K562 (cell line): ENCODE results near the gene KIAA0513. TPM values are rescaled to one million over a fixed set of nuclear protein-coding genes. Genes with fewer than 3 reads are reported as not detected.

Experiments used
- C11orf30 ChIP-seq: fragments of 450-650 bp; IDR thresholded peaks from 2 replicates; pipeline ENCODE4 v1.6.1; 2016; ENCODE audit warnings: low read depth, mild to moderate bottlenecking
- FOXJ3 ChIP-seq: sonication (generic); formaldehyde crosslinking; IDR thresholded peaks from 2 replicates; pipeline ENCODE4 v1.4.0; 2020; ENCODE audit warnings: mild to moderate bottlenecking, missing genetic modification reagents
- GATA2 ChIP-seq: sonication (generic); formaldehyde crosslinking; IDR thresholded peaks from 2 replicates; pipeline ENCODE4 v1.4.0; 2020; ENCODE audit warnings: mild to moderate bottlenecking, missing genetic modification reagents
- GTF2F1 ChIP-seq: IDR thresholded peaks from 2 replicates; pipeline ENCODE4 v1.6.1; 2011; ENCODE audit warnings: low read depth, low read length, improper control_type of control experiment
- HDGF ChIP-seq: fragments of 450-650 bp; IDR thresholded peaks from 2 replicates; pipeline ENCODE4 v1.6.1; 2016
- HMG20A ChIP-seq: fragments of 450-650 bp; formaldehyde crosslinking; conservative IDR thresholded peaks from 2 replicates; pipeline ENCODE4 v1.4.0; 2020; ENCODE audit warnings: mild to moderate bottlenecking, mixed read lengths
- HNRNPLL ChIP-seq: fragments of 200-400 bp; formaldehyde crosslinking; IDR thresholded peaks from 2 replicates; pipeline ENCODE4 v1.6.1; 2017; ENCODE audit warnings: low read length, low read depth, mild to moderate bottlenecking; ENCODE audit not compliant: poor library complexity, severe bottlenecking
- POLR2AphosphoS5 ChIP-seq: IDR thresholded peaks from 2 replicates; pipeline ENCODE4 v1.6.1; 2011; ENCODE audit warnings: mild to moderate bottlenecking, low read depth, low read length, moderate library complexity; ENCODE audit not compliant: control insufficient read depth, insufficient read depth
- ZZZ3 ChIP-seq: fragments of 450-650 bp; IDR thresholded peaks from 2 replicates; pipeline ENCODE4 v1.6.1; 2016; ENCODE audit warnings: antibody characterized with exemption, mild to moderate bottlenecking, moderate library complexity
- polyA plus RNA-seq, 8 experiments: library from polyadenylated mRNA; depleted of rRNA in 4 of 8; stranded (reverse) in 5 of 8; unstranded in 3 of 8; fragments of >200 nt; fragmentation: Nextera tagmentation in 2 of 8; fragmentation: Illumina TruSeq in 1 of 8; extraction: Ambion mirVana in 2 of 8; extraction: Trizol in 1 of 8; gene quantifications; 2 replicates each; pipeline versions ENCODE4 v1.2.1 to v1.2.3, GENCODE V29; 2011 to 2014; ENCODE audit warnings: inconsistent platforms in 1 of 8, missing spikeins in 1 of 8
- total RNA-seq, 7 experiments: library from RNA; depleted of rRNA in 6 of 7; stranded (reverse); fragments of >200 nt in 6 of 7; fragmentation: Illumina TruSeq in 2 of 7; extraction: Trizol in 2 of 7; gene quantifications; 2 replicates each; pipeline versions ENCODE4 v1.2.1 to v1.2.3, GENCODE V29; 2011 to 2021; ENCODE audit warnings: low replicate concordance in 1 of 7
- TF ChIP-seq, protein P1 (sequence below): fragments of 250-450 bp; sonication (Bioruptor Pico); IDR thresholded peaks from 2 replicates; pipeline ENCODE4 v1.5.0; 2020; ENCODE audit warnings: mild to moderate bottlenecking, borderline replicate concordance
- TF ChIP-seq, protein P2 (sequence below): conservative IDR thresholded peaks from 2 replicates; pipeline ENCODE4 v1.6.1; 2011; ENCODE audit warnings: low read depth, mild to moderate bottlenecking, low read length; ENCODE audit not compliant: control insufficient read depth
- TF ChIP-seq, protein P3 (sequence below): fragments of 450-650 bp; IDR thresholded peaks from 2 replicates; pipeline ENCODE4 v1.6.1; 2016; ENCODE audit warnings: mild to moderate bottlenecking, moderate library complexity

KIAA0513 gene
- total and polyA plus RNA-seq, 9 of the 15 experiments (the other 6 are each of a cell fraction or from before 2014, with no cell fraction given) = 0.18 to 13.7 (median 10.2) TPM

DNA sequence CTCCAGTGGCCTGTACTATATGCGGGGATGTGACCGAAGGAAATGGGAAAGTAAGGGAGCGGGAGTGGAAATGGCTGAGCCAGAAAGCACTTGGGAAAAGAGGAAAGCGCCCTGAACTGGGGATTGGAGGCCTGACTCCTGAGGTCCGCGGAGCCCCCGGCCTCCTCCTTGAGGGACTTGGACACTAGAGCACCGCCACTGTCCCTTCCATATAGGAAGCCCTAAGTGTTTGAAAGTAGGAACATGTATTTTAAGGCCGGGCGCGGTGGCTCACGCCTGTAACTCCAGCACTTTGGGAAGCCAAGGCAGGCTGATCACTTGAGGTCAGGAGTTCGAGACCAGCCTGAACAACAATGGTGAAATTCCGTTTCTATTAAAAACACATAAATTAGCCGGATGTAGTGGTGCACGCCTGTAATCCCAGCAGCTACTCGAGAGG, 15.7 kb upstream of the KIAA0513 start (continued):
- TF ChIP-seq, protein P1, sequence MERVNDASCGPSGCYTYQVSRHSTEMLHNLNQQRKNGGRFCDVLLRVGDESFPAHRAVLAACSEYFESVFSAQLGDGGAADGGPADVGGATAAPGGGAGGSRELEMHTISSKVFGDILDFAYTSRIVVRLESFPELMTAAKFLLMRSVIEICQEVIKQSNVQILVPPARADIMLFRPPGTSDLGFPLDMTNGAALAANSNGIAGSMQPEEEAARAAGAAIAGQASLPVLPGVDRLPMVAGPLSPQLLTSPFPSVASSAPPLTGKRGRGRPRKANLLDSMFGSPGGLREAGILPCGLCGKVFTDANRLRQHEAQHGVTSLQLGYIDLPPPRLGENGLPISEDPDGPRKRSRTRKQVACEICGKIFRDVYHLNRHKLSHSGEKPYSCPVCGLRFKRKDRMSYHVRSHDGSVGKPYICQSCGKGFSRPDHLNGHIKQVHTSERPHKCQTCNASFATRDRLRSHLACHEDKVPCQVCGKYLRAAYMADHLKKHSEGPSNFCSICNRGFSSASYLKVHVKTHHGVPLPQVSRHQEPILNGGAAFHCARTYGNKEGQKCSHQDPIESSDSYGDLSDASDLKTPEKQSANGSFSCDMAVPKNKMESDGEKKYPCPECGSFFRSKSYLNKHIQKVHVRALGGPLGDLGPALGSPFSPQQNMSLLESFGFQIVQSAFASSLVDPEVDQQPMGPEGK (CRISPR knock-in tag) = no peak
- TF ChIP-seq GTF2F1 (no peak), C11orf30 (no peak), HNRNPLL (peak; percentile 24), HMG20A (no peak), HDGF (0 out of 2 replicates have a peak, but pooled peaks have one; percentile 50), POLR2AphosphoS5 (no peak), FOXJ3 (CRISPR knock-in tag) (0 out of 2 replicates have a peak, but pooled peaks have one; percentile 26), GATA2 (CRISPR knock-in tag) (no peak), ZZZ3 (no peak)
- TF ChIP-seq, protein P2, sequence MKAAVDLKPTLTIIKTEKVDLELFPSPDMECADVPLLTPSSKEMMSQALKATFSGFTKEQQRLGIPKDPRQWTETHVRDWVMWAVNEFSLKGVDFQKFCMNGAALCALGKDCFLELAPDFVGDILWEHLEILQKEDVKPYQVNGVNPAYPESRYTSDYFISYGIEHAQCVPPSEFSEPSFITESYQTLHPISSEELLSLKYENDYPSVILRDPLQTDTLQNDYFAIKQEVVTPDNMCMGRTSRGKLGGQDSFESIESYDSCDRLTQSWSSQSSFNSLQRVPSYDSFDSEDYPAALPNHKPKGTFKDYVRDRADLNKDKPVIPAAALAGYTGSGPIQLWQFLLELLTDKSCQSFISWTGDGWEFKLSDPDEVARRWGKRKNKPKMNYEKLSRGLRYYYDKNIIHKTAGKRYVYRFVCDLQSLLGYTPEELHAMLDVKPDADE = 0 out of 2 replicates have a peak, but pooled peaks have one; percentile 12
- TF ChIP-seq, protein P3, sequence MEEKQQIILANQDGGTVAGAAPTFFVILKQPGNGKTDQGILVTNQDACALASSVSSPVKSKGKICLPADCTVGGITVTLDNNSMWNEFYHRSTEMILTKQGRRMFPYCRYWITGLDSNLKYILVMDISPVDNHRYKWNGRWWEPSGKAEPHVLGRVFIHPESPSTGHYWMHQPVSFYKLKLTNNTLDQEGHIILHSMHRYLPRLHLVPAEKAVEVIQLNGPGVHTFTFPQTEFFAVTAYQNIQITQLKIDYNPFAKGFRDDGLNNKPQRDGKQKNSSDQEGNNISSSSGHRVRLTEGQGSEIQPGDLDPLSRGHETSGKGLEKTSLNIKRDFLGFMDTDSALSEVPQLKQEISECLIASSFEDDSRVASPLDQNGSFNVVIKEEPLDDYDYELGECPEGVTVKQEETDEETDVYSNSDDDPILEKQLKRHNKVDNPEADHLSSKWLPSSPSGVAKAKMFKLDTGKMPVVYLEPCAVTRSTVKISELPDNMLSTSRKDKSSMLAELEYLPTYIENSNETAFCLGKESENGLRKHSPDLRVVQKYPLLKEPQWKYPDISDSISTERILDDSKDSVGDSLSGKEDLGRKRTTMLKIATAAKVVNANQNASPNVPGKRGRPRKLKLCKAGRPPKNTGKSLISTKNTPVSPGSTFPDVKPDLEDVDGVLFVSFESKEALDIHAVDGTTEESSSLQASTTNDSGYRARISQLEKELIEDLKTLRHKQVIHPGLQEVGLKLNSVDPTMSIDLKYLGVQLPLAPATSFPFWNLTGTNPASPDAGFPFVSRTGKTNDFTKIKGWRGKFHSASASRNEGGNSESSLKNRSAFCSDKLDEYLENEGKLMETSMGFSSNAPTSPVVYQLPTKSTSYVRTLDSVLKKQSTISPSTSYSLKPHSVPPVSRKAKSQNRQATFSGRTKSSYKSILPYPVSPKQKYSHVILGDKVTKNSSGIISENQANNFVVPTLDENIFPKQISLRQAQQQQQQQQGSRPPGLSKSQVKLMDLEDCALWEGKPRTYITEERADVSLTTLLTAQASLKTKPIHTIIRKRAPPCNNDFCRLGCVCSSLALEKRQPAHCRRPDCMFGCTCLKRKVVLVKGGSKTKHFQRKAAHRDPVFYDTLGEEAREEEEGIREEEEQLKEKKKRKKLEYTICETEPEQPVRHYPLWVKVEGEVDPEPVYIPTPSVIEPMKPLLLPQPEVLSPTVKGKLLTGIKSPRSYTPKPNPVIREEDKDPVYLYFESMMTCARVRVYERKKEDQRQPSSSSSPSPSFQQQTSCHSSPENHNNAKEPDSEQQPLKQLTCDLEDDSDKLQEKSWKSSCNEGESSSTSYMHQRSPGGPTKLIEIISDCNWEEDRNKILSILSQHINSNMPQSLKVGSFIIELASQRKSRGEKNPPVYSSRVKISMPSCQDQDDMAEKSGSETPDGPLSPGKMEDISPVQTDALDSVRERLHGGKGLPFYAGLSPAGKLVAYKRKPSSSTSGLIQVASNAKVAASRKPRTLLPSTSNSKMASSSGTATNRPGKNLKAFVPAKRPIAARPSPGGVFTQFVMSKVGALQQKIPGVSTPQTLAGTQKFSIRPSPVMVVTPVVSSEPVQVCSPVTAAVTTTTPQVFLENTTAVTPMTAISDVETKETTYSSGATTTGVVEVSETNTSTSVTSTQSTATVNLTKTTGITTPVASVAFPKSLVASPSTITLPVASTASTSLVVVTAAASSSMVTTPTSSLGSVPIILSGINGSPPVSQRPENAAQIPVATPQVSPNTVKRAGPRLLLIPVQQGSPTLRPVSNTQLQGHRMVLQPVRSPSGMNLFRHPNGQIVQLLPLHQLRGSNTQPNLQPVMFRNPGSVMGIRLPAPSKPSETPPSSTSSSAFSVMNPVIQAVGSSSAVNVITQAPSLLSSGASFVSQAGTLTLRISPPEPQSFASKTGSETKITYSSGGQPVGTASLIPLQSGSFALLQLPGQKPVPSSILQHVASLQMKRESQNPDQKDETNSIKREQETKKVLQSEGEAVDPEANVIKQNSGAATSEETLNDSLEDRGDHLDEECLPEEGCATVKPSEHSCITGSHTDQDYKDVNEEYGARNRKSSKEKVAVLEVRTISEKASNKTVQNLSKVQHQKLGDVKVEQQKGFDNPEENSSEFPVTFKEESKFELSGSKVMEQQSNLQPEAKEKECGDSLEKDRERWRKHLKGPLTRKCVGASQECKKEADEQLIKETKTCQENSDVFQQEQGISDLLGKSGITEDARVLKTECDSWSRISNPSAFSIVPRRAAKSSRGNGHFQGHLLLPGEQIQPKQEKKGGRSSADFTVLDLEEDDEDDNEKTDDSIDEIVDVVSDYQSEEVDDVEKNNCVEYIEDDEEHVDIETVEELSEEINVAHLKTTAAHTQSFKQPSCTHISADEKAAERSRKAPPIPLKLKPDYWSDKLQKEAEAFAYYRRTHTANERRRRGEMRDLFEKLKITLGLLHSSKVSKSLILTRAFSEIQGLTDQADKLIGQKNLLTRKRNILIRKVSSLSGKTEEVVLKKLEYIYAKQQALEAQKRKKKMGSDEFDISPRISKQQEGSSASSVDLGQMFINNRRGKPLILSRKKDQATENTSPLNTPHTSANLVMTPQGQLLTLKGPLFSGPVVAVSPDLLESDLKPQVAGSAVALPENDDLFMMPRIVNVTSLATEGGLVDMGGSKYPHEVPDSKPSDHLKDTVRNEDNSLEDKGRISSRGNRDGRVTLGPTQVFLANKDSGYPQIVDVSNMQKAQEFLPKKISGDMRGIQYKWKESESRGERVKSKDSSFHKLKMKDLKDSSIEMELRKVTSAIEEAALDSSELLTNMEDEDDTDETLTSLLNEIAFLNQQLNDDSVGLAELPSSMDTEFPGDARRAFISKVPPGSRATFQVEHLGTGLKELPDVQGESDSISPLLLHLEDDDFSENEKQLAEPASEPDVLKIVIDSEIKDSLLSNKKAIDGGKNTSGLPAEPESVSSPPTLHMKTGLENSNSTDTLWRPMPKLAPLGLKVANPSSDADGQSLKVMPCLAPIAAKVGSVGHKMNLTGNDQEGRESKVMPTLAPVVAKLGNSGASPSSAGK = no peak
